ENCODE measurements around the gene ZNF548.

- TF ChIP-seq, protein P1, sequence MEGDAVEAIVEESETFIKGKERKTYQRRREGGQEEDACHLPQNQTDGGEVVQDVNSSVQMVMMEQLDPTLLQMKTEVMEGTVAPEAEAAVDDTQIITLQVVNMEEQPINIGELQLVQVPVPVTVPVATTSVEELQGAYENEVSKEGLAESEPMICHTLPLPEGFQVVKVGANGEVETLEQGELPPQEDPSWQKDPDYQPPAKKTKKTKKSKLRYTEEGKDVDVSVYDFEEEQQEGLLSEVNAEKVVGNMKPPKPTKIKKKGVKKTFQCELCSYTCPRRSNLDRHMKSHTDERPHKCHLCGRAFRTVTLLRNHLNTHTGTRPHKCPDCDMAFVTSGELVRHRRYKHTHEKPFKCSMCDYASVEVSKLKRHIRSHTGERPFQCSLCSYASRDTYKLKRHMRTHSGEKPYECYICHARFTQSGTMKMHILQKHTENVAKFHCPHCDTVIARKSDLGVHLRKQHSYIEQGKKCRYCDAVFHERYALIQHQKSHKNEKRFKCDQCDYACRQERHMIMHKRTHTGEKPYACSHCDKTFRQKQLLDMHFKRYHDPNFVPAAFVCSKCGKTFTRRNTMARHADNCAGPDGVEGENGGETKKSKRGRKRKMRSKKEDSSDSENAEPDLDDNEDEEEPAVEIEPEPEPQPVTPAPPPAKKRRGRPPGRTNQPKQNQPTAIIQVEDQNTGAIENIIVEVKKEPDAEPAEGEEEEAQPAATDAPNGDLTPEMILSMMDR (IDR thresholded peaks at IDR 0.05) = no peak
- no peak for TF ChIP-seq REST (IDR thresholded peaks at IDR 0.05; ENCODE audit: insufficient read depth in 1 of 2, low read depth in 2 of 2, low read length in 1 of 2)
- no peak for TF ChIP-seq POLR2AphosphoS5 (IDR thresholded peaks at IDR 0.05; ENCODE audit: low read depth, low read length)
- TF ChIP-seq SIN3A (IDR thresholded peaks at IDR 0.05; ENCODE audit: borderline replicate concordance, insufficient read depth, low read depth, low read length) = no peak
Observed at GRCh38 chr19:57398868-57399267, 9.2 kb downstream of the ZNF548 start.
